GM10847 (cell line): ENCODE results near the gene PRKAA1.

Experiments
- POLR2A ChIP-seq: IDR thresholded peaks from 2 replicates; pipeline ENCODE4 v1.6.1; 2011; ENCODE audit not compliant: insufficient read length; ENCODE audit errors: extremely low read depth

PRKAA1 gene

DNA sequence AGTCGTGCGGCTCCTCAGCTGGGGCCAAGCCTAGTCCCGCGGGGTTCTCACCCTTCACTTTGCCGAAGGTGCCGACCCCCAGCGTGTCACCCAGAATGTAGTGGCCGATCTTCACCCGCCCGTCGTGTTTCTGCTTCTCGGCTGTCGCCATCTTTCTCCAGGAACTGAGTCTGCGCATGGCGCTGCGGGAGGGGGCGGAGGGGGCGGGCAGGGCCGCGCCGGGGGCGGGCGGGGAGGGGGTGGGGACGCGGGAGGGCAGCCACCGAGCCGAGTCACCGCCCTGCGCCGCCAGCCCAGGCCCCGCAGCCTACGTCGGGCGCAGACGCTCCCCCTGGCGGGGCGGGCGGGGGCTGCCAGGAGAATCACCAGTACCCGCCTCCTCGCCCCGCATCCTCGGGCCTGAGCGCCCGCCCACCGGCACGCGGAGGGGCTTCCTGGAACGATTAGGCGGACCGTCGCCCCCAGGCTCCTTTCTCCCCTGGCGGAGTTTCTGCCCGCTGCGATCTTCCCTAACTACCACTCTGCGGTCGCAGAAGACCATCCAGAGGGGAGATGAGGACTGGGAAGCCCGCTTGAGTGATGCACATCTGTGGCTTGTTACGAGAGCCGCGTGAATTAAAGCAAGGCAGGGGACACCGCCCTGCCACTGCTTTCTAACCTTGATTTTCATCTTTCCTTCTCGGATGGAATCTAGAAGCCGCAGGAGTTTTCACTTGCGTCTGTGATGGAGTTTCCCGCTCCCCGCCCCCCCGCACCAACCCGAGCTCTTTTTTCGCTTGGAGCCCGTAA lies at the start of gene PRKAA1:
PRKAA1 (minus strand) TSS at position 363 of the 789 bp plus-strand sequence; CDS start at position 178, 185 bp downstream.
- TF ChIP-seq POLR2A = peak; percentile 56

DNA sequence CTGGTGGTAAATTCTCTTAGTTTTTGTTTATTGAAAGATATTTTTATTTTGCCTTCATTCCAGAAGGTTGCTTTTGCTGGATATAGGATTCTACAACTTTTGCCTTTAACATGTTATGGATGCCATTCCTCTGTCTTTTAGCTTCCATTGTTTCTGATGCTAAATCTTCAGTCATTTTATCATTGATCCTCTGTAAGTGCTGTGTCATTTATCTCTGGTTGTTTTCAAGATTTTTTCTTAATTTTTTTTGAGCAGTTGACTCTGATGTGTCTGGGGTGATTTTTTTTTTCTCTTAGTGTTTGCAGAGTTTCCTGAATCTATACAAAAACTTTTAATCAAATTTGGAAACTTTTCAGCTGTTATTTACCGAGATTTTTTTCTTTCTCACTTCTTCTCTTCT lies 49.4 kb upstream of the PRKAA1 start:
- no peak for TF ChIP-seq POLR2A

DNA sequence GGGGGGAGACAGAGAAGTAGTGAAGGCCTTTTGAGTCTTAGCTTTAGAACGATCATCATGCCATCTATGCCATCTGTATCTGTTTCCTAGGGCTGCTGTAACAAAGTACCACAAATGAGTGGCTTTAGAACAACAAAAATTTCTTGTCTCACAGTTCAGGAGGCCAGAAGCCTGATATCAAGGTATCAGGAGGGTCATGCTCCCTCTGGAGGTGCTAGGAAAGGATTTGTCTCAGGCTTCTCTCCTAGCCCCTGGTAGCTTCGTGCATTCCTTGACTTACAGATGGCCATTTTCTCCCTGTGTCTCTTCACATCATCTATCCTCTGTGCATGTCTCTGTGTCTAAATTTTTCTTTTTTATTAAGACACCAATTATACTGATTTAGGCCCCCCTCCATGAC lies 48.2 kb upstream of the PRKAA1 start:
- no peak for TF ChIP-seq POLR2A

DNA sequence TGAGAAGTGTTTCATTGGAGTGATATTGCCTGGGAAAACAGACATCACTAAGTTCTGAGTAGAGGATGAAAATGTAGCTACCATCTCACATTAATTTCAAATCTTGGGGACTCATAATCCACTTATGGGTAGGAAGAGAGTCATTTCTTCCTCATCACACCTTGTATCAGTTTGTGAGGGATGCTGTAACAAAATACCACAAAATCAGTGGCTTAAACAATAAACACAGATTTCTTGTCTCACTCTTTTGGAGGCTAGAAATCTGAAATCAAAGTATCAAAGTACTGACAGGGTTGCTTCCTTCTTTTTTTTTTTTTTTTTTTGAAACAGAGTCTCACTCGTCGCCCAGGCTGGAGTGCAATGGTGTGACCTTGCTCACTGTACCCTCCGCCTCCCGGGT lies 46.4 kb upstream of the PRKAA1 start:
- TF ChIP-seq POLR2A = no peak

DNA sequence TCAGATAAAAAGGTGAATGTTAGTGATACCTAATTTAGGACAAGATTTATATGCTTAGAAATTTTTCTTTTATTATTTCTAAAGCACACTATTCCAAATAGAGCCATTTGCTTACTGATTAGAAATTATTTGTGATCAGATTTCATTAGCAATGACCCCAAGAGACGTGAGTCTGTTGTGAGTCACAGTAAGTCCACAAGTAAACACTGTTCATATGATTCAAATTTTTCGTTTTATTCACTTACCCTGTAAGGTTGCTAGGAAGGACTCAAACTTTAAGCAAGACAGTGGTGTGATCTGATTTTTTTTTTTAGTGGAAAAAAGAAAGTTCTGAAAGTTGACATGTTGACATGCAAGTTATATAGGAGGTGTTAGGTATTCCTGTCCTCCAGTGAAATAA lies 44.2 kb upstream of the PRKAA1 start:
- TF ChIP-seq POLR2A = no peak

DNA sequence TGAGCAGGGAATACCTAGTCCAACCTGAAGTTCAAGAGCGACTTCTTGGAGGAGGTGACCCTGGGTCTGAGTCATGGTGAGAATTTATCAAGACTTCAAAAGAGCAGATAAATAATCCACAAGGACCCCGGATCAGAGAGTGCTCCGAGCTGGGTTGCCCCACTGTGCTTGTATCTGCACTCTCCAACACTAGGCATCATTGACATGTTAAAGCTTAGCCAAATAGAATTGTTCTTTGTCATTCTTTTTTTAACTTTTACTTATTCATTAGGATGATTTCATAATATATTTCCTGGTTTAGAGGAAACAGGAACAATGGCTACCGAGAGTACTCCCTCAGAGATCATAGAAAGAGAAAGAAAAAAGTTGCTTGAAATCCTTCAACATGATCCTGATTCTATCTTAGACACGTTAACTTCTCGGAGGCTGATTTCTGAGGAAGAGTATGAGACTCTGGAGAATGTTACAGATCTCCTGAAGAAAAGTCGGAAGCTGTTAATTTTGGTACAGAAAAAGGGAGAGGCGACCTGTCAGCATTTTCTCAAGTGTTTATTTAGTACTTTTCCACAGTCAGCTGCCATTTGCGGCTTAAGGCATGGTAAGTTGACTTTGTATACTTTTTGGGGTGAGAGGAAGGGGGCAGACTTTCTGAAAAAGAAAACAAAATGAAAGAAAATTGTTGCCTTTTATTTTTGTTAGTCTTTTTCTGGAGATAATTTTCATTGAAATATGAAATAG lies 43.1 kb upstream of the PRKAA1 start, which contains the start of gene CARD6:
CARD6 (plus strand) TSS at position 300 of the 738 bp plus-strand sequence; CDS start at position 316, 16 bp downstream.
- TF ChIP-seq POLR2A = no peak

DNA sequence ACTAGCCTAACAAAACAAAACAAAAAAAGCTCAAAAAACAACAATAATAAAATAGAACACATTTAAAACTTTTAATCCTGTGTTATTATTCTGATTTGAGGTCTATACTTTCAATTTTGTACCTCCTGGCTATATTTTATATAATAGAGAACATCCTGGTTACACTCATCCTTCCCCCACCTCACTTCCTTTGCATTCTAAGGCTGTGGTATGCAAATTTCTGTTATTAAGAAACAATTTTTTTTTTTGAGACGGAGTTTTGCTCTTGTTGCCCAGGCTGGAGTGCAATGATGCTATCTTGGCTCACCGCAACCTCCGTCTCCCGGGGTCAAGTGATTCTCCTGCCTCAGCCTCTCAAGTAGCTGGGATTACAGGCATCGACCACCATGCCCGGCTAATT lies 39.9 kb upstream of the PRKAA1 start:
- no peak for TF ChIP-seq POLR2A

DNA sequence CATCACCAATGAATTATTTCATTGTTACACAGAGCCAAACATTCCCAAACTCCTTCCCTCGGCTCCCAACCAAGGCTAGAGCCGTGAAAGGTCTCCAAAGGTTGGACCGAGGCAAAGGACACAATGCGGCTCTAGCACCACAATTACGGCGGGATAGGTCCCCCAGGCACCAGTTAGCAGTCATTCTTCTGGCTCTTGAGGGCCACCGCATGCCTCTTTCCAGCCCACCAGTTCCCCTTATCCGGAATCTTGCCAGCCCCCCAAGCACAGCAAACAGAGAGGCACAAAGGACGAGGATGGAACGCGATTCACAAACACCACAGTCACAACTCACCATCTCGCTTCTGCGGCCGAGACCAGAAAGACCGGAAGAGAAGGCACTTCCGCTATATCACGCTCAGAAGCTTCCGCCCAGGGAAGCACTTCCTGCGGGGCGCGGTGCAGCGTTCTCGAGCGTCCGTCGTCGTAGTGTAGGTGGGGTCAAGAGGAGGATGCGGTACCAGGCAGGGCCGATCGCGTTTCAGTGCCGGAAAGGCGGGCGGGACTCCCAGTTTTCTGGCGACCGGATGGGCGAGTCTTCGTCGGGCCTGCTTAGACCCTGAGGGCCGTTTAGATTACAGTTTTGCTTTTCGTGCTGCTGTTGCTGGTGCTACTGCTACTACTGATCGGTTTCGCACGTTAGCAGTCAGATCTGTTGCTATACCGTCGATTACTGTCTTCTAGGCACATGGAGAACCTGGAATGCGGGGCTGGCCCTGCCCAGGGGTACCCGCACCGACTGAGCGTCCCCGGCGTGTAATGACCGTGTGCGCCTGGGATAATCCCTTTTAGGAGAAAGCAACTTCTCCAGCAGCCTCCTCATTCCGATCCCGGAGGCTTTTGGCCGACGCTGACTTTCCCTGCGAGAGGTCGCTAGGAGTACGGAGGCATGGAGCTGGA lies 36.9 kb upstream of the PRKAA1 start, which contains the start of gene RPL37:
RPL37 (minus strand) TSS at position 374 of the 939 bp plus-strand sequence; CDS start at position 337, 37 bp downstream.
- TF ChIP-seq POLR2A = peak; percentile 97

DNA sequence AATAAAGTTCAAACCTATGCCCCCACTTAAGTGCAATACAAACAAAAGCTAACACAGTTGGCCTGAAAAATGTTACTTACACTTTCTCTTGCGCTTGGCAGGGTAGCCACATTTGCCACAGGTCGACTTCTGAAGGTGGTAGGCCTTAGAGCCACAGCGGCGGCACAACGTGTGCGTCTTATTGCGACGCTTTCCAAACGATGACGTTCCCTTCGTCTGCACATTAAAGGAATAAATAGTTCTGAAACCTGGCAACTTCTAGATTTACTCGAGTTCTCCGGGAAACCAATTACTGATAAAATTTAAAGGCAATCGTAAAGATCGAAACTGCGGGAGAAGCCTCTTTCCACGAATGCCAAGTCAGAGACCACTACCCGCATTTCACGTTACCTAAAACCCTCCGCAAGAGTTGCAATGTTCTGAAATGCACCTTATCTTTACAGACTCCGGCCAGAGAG lies 36.2 kb upstream of the PRKAA1 start:
- TF ChIP-seq POLR2A = no peak

DNA sequence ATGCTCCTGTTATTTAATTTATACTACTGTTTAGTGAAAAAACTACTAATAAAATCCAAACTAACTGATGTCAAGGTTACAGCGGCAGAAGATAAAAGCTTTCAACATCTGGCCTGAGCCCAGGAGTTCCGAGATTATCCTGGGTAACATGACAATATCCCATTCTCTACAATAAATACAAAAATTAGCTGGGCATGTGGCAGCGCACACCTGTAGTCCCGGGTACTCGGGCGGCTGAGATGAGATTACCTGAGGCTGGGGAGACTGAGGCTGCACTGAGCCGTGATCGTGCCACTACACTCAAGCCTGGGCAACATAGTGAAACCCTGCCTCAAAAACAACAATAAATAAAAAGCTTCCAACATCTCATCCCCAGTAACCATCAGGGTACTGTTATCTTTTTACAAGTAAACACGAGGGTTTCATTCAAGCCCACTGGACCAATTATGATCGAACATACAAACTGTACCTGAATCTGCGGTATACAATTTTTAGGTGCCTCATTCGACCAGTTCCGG lies 35.6 kb upstream of the PRKAA1 start:
- no peak for TF ChIP-seq POLR2A

DNA sequence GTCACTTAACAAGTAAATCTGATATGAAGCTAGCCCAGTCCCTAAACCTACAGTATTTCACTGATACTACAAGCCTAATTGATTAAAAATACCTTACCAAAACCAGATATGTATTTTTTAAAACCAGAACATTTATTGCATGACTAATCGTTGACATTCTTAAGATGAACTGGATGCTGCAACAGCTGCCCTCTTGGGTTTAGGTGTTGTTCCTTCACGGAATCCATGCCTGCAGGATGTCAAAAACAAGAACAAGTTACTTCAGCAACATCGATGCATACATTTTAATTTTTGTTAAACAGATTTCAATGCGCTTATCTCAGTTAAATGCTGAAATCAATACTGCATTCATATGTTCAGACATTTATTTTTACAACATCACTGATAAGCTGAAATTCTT lies 34.2 kb upstream of the PRKAA1 start:
- TF ChIP-seq POLR2A = no peak

DNA sequence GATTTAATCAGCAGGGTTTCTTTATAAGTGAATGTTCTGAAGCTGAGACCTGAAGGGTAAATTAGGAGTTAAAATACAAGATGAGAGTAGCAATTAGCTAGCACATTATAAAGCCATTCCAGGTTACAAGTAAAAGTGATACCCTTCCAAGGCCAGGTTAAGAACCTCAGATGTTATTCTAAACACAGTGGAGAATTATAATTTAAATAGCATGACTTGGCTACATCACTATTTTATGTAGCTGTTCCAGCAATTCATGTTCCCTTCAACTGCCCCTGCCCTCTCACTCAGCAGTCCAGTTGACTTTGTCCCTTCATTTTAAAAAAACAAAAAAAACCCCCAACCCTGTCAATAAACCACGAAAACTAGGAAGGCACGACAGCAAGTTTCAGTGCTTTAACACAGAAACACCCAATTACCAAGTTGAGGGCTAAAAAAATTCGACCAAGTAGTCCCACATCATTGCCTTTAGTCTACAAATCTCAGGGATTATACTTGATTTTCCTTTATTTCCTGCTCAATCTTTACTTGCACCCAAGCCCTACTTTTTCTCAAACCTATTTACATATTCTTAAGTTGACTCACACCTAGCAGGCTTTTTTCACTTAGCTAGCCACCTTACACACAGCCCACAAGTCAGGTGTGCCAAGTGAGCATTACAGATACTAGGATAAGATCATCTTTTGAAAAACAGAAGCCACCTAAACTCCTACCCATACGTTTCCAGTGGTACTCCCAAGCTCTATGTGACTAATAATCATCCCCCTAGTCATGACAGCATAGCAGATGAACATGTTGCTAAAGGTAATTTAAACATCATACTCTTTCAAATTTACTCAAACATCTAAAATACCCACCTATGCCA lies 33.4 kb upstream of the PRKAA1 start:
- TF ChIP-seq POLR2A = no peak

DNA sequence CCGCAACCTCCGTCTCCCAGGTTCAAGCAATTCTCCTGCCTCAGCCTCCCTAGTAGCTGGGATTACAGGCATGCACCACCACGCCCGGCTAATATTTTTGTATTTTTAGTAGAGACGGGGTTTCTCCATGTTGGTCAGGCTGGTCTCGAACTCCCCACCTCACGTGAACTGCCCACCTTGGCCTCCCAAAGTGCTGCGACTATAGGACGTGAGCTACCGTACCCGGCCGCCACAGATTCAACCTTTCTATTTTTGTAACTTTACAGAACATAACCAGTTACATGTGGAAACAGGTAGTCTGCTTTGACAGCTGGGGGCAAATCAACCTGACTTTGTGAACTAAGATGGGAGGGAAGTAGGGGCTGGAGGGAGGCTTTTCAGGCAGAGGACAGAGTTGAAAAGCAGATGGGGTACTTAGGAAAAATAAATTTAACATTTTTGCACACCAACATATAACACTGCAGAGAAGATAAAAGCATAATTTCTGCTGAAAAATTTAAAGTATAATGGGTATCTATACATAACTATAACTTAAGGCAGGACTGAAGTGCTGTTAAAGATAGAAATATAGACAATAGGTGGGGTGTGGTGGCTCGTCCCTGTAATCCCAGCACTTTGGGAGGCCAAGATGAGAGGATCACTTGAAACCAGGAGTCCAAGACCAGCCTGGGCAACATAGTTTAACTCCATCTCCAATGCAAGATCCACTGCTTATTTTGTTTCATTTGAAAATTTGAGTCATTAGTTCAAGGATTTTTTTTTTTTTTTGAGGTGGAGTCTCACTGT lies 31.8 kb upstream of the PRKAA1 start:
- no peak for TF ChIP-seq POLR2A
